Neuron (in vitro differentiated cells): ENCODE measurements around the gene SNAPC4.
"Not testable (repeated sequence)": the region's sequence is repeated elsewhere in the genome, so short reads cannot be mapped to it uniquely, and the experiment has no call there.

Source experiments
- H2AFZ ChIP-seq: one replicate; pipeline ENCODE4 v1.6.1; 2013; ENCODE audit warnings: low read depth, mild to moderate bottlenecking, inconsistent platforms, low read length, moderate library complexity
- H3K27me3 ChIP-seq: one replicate; pipeline ENCODE4 v1.6.1; 2013; ENCODE audit warnings: low read length; ENCODE audit not compliant: insufficient read depth
- H3K36me3 ChIP-seq: one replicate; pipeline ENCODE4 v1.6.1; 2013; ENCODE audit warnings: low read length; ENCODE audit not compliant: insufficient read depth
- H3K4me1 ChIP-seq: one replicate; pipeline ENCODE4 v1.6.1; 2013; ENCODE audit warnings: low read length; ENCODE audit not compliant: insufficient read depth
- H3K4me3 ChIP-seq: 2 replicates; pipeline ENCODE4 v1.5.1; 2013; ENCODE audit warnings: mild to moderate bottlenecking, low read length, moderate library complexity
- H3K9me3 ChIP-seq: one replicate; pipeline ENCODE4 v1.6.1; 2013; ENCODE audit warnings: low read length

Gene SNAPC4

DNA sequence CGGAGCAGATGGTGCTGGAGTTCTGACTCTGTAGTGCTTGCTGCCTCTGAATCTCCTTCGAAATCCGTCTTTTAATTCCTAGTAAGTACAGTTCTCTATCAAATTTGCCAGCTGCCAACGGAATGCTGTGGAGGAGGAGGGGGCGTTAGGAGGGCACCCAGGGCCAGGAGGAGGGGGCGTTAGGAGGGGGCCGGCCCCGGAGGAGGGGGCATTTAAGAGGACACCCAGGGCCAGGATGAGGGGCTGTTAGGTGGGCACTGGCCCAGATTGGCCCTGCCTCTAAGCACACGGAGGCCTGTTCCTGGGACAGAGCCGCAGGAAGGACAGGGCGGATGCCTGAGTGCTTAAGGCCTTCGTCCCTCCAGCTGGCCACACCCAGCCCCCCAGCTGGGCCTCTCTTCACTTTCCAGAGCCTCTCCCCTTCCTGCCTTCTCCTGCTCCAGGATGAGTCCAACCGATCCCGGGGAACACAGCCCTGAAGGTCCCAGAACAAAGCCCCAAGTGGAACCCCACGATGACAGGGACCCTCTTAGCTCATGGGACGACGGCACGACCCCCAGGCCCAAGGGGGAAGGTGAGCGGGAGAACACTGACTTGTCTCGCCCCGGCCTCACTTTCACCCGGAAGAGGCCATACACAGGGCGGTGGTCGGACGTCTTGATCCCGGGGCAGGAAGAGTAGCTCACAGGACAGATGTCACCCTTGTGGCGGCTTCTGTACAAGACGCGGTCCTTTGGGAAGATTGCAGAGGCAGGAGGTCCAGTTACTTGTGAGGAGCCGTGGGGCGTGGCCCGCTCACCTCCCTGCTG, 29.9 kb upstream of the SNAPC4 start:
- Histone ChIP-seq H3K36me3 (peaks cover 37% of the 10 kb centered on the region), H3K9me3 (no peaks in the 10 kb centered on the region), H3K4me3 (no peak overlapping the region), H3K27me3 (no peaks in the 10 kb centered on the region), H2AFZ (no peak overlapping the region), H3K4me1 (no peaks in the 10 kb centered on the region)

DNA sequence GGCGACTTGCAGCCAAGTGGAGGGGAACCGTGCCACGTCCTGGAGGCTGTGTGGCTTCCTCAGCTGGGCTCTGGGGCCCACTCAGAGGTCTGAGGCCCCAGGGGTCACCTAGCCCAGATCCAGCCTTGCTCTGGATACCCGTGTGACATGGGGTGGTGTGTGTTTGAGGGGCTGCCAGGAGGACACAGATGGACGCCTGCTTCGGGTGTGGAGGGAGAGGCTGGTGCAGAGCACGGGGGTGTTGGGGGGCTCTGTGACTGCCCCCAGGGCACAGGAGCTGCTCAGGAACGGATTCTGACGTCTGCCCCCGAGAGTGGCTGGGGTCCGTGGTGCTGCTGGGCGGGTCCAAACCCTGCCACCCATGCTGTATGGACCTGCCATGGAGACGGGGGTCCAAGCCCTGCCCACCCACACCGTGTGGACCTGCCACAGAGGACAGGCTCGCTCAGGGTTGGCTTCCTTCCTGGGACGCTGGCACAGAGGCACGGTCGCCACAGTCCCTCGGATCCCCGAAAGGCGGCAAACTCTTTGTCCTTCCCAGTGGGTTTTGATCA, 29.2 kb upstream of the SNAPC4 start:
- Histone ChIP-seq H3K27me3 (no peaks in the 10 kb centered on the region), H3K36me3 (peaks cover 44% of the 10 kb centered on the region), H2AFZ (no peak overlapping the region), H3K4me1 (no peaks in the 10 kb centered on the region), H3K4me3 (no peak overlapping the region), H3K9me3 (no peaks in the 10 kb centered on the region)

DNA sequence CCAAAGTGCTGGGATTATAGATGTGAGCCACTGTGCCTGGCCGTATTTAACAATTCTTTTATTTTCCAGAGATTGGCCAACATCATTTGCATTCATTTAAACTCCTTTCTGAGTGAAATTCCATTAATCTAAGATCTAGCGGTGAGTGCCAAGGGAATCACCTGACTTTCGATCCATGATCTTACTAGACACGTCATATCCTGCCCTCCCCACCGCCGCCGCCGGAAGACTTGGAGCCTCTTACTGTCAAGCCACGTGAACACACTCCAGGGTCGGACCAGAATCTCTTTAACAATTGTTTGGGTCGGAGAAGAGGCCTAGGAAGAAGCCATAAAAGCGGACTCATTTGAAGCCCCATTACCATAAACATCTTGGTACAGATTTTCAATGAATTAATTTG, 26.8 kb upstream of the SNAPC4 start:
- peaks cover 60% of the 10 kb centered on the region for H3K36me3 ChIP-seq
- H3K9me3 ChIP-seq = no peaks in the 10 kb centered on the region
- H2AFZ ChIP-seq = no peak overlapping the region
- no peak overlapping the region for H3K4me3 ChIP-seq
- no peaks in the 10 kb centered on the region for H3K4me1 ChIP-seq
- H3K27me3 ChIP-seq = no peaks in the 10 kb centered on the region

DNA sequence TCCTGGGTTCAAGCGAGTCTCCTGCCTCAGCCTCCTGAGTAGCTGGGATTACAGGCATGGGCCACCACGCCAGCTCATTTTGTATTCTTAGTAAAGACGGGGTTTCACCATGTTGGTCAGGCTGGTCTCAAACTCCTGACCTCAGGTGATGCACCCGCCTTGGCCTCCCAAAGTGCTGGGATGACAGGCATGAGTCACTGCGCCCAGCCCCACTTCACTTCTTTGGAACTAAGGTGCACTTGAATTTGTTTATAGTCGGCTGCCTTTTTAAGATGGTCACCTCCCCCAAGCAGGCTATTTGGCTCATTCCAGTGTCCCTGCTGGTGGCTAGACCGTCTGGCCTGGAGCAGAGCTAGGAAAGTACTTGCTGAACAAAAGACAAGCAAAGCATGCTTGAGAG, 25.4 kb upstream of the SNAPC4 start:
- peaks cover 66% of the 10 kb centered on the region for H3K36me3 ChIP-seq
- not testable (repeated sequence) for H3K4me3 ChIP-seq, H3K4me1 ChIP-seq, H3K27me3 ChIP-seq, H2AFZ ChIP-seq, H3K9me3 ChIP-seq

DNA sequence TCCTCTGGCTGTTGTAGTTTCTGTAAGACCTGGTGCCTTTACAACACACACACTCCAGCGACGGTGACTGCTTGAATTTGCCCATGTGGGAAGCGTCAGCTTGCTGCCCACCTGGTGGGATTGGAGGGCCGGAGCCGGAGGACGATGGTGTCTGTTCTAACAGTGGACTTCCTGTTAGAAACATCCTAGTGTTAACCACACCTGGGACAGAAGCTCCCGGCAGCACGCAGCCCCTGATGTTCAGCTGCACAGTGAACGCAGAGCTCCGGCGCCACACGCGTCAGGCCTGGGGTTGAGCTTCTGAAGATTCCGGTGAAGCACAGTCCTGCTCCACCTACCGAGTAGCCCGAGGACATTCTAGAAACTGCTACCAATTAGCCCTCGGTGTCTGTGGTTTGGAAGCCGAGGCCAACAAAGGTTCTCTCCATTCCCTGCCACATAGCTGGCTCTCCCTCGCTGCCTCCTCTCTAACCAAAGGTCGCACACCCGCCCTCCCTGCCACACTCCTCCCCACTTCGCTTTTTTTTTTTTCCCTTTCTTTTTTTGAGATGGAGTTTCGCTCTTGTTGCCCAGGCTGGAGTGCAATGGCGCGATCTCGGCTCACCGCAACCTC, 24.9 kb upstream of the SNAPC4 start:
- Histone ChIP-seq H2AFZ (no peak overlapping the region), H3K9me3 (no peaks in the 10 kb centered on the region), H3K27me3 (no peaks in the 10 kb centered on the region), H3K4me3 (no peak overlapping the region), H3K4me1 (no peaks in the 10 kb centered on the region), H3K36me3 (peaks cover 63% of the 10 kb centered on the region)

DNA sequence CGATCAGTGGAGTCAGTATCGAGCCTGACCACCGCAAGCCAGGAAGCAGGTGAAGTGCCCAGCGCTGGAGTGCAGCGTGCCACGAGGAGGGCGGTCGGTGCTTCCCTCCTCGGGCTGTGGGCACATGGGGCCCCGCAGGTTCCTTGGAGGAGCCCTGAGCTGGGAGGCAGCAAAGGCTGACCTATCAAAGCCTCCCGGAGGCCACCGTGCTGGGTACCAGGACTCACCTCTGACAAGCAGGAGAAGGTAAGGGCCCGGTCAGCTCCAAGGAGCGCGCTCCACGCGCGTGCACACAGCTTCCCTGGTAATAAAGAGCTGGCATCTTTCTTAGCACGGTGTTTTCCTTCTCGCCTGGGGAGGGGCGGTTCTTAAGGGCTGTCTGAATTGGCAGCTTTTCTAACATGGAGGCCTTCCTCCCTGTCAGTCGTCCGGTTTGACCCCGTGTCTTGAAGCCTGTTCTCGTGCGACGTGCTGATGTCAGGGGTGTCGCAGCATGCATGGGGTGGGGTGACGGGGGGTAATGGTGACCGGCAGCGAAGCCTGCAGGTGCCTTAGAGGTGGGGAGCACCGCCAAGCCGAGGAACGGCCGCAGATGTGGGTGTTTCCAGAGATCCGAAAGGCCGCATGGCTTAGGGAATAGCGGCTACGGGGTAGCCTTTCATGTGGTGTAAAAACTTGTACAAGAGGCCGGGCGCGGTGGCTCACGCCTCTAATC, 23.6 kb upstream of the SNAPC4 start:
- H3K36me3 ChIP-seq = peaks cover 60% of the 10 kb centered on the region

DNA sequence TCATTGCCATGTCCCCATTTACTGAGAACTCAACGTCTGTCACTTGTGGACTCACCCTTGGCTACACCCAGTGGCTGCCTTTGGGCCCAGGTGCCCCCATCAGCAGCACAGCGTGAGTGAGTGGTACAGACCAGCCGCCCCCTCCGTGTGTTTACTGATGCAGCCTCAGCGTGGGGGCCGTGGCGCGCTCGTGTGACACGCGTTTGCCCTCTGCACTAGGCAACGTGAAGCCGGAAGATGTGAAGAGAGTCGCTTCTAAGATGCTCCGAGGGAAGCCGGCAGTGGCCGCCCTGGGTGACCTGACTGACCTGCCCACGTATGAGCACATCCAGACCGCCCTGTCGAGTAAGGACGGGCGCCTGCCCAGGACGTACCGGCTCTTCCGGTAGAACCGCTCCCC, 22.9 kb upstream of the SNAPC4 start:
- Histone ChIP-seq H3K9me3 (no peaks in the 10 kb centered on the region), H3K4me1 (no peaks in the 10 kb centered on the region), H3K27me3 (no peaks in the 10 kb centered on the region), H2AFZ (no peak overlapping the region), H3K36me3 (peaks cover 66% of the 10 kb centered on the region), H3K4me3 (no peak overlapping the region)

More for the DNA sequence above, 23.6 kb upstream of the SNAPC4 start:
- H3K9me3 ChIP-seq = no peaks in the 10 kb centered on the region
- no peak overlapping the region for H3K4me3 ChIP-seq
- H3K4me1 ChIP-seq = no peaks in the 10 kb centered on the region
- no peak overlapping the region for H2AFZ ChIP-seq
- no peaks in the 10 kb centered on the region for H3K27me3 ChIP-seq

DNA sequence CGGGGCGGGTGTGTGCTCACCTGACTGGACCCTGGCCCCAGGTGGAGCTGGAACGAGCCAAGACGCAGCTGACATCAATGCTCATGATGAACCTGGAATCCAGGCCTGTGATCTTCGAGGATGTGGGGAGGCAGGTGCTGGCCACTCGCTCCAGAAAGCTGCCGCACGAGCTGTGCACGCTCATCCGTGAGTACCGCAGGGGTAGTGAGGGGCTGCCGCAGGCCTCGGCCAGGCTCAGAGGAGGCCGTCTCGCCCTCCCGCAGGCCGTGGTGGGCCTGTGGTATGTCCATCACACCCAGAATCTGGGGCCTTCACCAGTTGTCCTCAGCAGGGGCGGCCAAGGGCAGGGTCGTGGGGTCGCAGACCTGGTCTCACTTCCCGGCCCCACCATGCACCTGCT, 21.8 kb upstream of the SNAPC4 start:
- Histone ChIP-seq H3K9me3 (no peaks in the 10 kb centered on the region), H3K36me3 (peaks cover 71% of the 10 kb centered on the region), H3K4me1 (no peaks in the 10 kb centered on the region), H3K4me3 (no peak overlapping the region), H2AFZ (no peak overlapping the region), H3K27me3 (no peaks in the 10 kb centered on the region)

DNA sequence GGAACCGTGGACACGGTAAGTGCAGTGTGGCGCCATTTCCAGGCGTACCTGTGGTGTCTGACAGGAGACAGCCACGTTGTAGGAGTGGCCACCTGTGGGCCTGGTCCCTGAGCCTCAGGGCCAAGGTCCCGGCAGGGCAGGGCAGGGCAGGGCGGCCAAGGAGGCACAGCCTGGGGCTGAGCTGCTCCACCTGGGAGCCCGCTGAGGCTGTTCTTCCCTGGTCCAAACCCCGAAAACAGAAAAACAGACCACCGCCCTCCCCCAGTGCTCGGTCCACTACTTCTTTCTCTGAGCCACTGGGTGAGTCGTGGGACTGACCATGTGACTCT, 19.1 kb upstream of the SNAPC4 start:
- Histone ChIP-seq H3K4me3 (no peak overlapping the region), H3K4me1 (no peaks in the 10 kb centered on the region), H3K9me3 (no peaks in the 10 kb centered on the region), H3K27me3 (no peaks in the 10 kb centered on the region), H2AFZ (no peak overlapping the region), H3K36me3 (peaks cover 84% of the 10 kb centered on the region)

DNA sequence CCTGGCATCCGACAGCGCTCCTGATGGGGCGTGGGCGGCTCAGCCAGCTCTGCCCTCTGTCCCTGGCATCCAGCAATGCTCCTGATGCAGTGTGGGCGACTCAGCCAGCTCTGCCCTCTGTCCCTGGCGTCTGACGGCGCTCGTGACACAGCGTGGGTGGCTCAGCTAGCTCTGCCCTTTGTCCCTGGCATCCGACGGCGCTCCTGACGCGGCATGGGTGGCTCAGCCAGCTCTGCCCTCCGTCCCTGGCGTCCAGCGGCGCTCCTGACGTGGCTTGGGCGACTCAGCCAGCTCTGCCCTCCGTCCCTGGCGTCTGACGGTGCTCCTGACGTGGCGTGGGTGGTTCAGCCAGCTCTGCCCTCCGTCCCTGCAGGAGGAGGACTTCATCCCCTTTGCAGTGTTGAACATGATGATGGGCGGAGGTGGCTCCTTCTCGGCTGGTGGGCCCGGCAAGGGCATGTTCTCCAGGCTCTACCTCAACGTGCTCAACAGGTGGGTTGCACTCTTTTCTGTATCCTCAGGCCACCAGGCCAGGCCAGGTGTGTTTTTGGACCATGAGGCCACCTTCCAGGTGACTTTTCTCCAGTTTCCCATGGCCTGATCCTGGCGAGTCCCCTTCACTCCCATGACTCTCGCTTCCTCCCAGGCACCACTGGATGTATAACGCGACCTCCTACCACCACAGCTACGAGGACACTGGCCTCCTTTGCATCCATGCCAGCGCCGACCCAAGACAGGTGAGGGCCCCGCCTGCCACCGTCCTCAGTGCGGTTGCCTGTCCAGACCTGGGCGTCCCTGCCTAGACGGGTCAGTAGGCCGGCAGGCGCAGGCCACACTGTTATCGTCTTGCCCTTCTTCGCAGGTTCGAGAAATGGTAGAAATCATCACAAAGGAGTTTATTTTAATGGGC, 18.5 kb upstream of the SNAPC4 start:
- Histone ChIP-seq H3K4me1 (no peaks in the 10 kb centered on the region), H3K4me3 (no peak overlapping the region), H2AFZ (no peak overlapping the region), H3K36me3 (peaks cover 85% of the 10 kb centered on the region), H3K9me3 (no peaks in the 10 kb centered on the region), H3K27me3 (no peaks in the 10 kb centered on the region)

DNA sequence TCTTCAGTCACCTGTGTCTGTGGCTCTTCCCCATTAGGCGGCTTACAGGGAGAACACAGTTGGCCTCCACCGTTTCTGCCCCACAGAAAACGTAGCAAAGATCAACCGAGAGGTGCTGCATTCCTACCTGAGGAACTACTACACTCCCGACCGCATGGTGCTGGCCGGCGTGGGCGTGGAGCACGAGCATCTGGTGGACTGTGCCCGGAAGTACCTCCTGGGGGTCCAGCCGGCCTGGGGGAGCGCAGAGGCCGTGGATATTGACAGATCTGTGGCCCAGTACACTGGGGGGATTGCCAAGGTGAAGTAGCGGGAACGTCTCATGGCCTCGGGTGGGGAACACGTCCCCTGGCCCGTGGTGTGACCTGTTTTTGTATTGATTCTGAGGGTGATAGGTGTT, 16.9 kb upstream of the SNAPC4 start:
- Histone ChIP-seq H3K4me1 (peaks cover 1% of the 10 kb centered on the region), H3K27me3 (no peaks in the 10 kb centered on the region), H3K4me3 (no peak overlapping the region), H2AFZ (no peak overlapping the region), H3K9me3 (no peaks in the 10 kb centered on the region), H3K36me3 (peaks cover 83% of the 10 kb centered on the region)

DNA sequence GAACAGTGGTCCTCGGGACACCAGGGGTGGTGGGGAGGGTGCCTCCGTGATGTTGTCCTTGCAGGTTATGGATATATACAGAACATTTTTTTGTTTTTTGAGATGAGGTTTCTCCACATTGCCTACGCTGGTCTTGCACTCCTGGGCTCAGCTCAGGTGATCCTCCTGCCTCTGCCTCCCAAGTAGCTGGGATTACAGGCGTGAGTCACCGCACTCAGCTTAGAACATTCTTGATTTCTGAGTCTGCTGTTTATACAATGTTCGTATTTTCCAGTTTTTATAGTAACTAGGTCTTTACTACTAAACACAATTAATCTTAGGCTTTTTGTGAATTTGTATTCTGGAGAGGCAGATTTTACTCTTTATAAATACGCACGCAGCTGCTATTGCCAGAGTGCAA, 16.5 kb upstream of the SNAPC4 start:
- peaks cover 79% of the 10 kb centered on the region for H3K36me3 ChIP-seq

More for the DNA sequence above, 16.5 kb upstream of the SNAPC4 start:
- Histone ChIP-seq H3K4me1 (peaks cover 6% of the 10 kb centered on the region), H2AFZ (no peak overlapping the region), H3K9me3 (no peaks in the 10 kb centered on the region), H3K4me3 (no peak overlapping the region), H3K27me3 (no peaks in the 10 kb centered on the region)
